ENCODE data around the gene C1QTNF4. TPM values are rescaled to one million over a fixed set of nuclear protein-coding genes. Genes with fewer than 3 reads are reported as not detected.
A peak's percentile ranks its signal among the peaks of the same experiment; 100 is the strongest.
"Not testable (repeated sequence)": the region's sequence is repeated elsewhere in the genome, so short reads cannot be mapped to it uniquely, and the experiment has no call there.

The C1QTNF4 gene
- total and polyA plus RNA-seq, 5 donors from 2014 or later, result 0.16 to 1.3 TPM; not detected in 3

- Histone ChIP-seq H3K27me3 (ENCODE audit: control insufficient read depth, insufficient read depth, low read length) (no peaks in the 10 kb centered on the region), H3K4me1 (ENCODE audit: control insufficient read depth, insufficient read depth, low read length, poor library complexity, severe bottlenecking) (peaks cover 46% of the 10 kb centered on the region), H3K27ac (ENCODE audit: insufficient read depth, low read length, poor library complexity, severe bottlenecking) (peak overlapping the region; percentile 84), H3K9me3 (ENCODE audit: control insufficient read depth in 2 of 2, low read length in 2 of 2) (no peaks in the 10 kb centered on the region), H3K36me3 (ENCODE audit: control insufficient read depth, insufficient read depth, low read length) (no peaks in the 10 kb centered on the region), H3K4me3 (ENCODE audit: low read depth, low read length) (peak overlapping the region; percentile 97)
- ATAC-seq (ENCODE audit: low read depth in 2 of 2) (no peak), DNase-seq (peak in 1 of 3 donors; percentile 47)
- H3K27ac Mint-ChIP-seq, result peak overlapping the region; percentile 81 to 98 (median 97)
- H3K9me3 Mint-ChIP-seq, result no peaks in the 10 kb centered on the region
- peaks cover 11% of the 10 kb centered on the region for H3K36me3 Mint-ChIP-seq
- no peaks in the 10 kb centered on the region for H3K27me3 Mint-ChIP-seq
- peaks cover 18 to 64% (median 47%) of the 10 kb centered on the region in 4 donors for H3K4me1 Mint-ChIP-seq
- H3K4me3 Mint-ChIP-seq, result peak overlapping the region; percentile 88 to 96 (median 96)
These were observed 43.1 kb downstream of the C1QTNF4 start for GRCh38 chr11:47551086-47551485.

DNA sequence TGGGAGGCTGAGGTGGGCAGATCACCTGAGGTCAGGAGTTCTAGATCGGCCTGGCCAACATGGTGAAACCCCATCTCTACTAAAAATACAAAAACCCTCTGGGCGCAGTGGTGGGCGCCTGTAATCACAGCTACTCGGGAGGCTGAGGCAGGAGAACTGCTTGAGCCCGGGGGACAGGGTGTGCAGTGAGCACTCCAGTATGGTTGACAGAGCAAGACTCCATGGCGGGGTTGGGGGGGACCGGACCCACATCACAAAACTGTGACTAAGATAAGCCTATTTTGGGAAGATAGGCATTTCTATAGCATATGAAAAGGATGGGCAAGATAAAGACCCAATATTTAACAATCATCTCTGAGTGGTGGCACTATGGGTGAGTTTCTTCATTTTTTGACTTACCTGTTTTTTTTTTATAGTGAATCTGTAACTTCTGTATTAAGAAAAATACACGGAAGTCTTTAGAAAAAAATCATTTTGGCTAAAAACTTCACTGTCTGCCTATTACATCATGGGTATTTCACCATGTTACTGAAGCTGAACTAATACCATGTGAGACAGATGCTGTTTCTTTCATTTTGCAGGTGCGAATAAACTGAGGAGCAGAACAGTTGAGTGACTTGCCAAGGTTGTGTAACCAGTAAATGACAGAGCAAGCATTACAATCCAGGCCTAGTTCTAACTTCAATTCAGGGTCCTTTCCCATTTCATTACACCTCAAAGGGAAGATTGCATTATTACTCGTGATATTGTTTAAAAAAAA lies 43.7 kb downstream of the C1QTNF4 start:
- H3K4me1 ChIP-seq (ENCODE audit: control insufficient read depth, insufficient read depth, low read length, poor library complexity, severe bottlenecking), result peaks cover 48% of the 10 kb centered on the region
- H3K27me3 Mint-ChIP-seq, result no peaks in the 10 kb centered on the region
- peak overlapping the region; percentile 84 for H3K27ac ChIP-seq (ENCODE audit: insufficient read depth, low read length, poor library complexity, severe bottlenecking)
- peaks cover 18 to 66% (median 47%) of the 10 kb centered on the region in 4 donors for H3K4me1 Mint-ChIP-seq
- H3K27me3 ChIP-seq (ENCODE audit: control insufficient read depth, insufficient read depth, low read length), result no peaks in the 10 kb centered on the region
- H3K27ac Mint-ChIP-seq, result peak overlapping the region in 2 of 3 donors; percentile 52 to 97
- ATAC-seq (ENCODE audit: low read depth in 2 of 2) (no peak), DNase-seq (no peak)
- H3K36me3 ChIP-seq (ENCODE audit: control insufficient read depth, insufficient read depth, low read length), result no peaks in the 10 kb centered on the region
- peaks cover 11% of the 10 kb centered on the region for H3K36me3 Mint-ChIP-seq
- no peaks in the 10 kb centered on the region for H3K9me3 Mint-ChIP-seq
- no peaks in the 10 kb centered on the region for H3K9me3 ChIP-seq (ENCODE audit: control insufficient read depth in 2 of 2, low read length in 2 of 2)
- peak overlapping the region; percentile 88 to 96 (median 96) for H3K4me3 Mint-ChIP-seq
- H3K4me3 ChIP-seq (ENCODE audit: low read depth, low read length), result peak overlapping the region; percentile 97

GRCh38 chr11:47546274-47546673 lies 47.9 kb downstream of the C1QTNF4 start:
- ATAC-seq (ENCODE audit: low read depth in 2 of 2), result not testable (repeated sequence)
- peaks cover 57% of the 10 kb centered on the region for H3K4me1 ChIP-seq (ENCODE audit: control insufficient read depth, insufficient read depth, low read length, poor library complexity, severe bottlenecking)
- peaks cover 20 to 87% (median 53%) of the 10 kb centered on the region in 4 donors for H3K4me1 Mint-ChIP-seq

GRCh38 chr11:47545298-47545697 lies 48.9 kb downstream of the C1QTNF4 start:
- ATAC-seq (ENCODE audit: low read depth in 2 of 2) (no peak), DNase-seq (no peak)
- Histone ChIP-seq H3K9me3 (ENCODE audit: control insufficient read depth in 2 of 2, low read length in 2 of 2) (no peaks in the 10 kb centered on the region), H3K27me3 (ENCODE audit: control insufficient read depth, insufficient read depth, low read length) (no peaks in the 10 kb centered on the region), H3K36me3 (ENCODE audit: control insufficient read depth, insufficient read depth, low read length) (no peaks in the 10 kb centered on the region), H3K4me1 (ENCODE audit: control insufficient read depth, insufficient read depth, low read length, poor library complexity, severe bottlenecking) (peaks cover 57% of the 10 kb centered on the region), H3K4me3 (ENCODE audit: low read depth, low read length) (no peak overlapping the region), H3K27ac (ENCODE audit: insufficient read depth, low read length, poor library complexity, severe bottlenecking) (no peak overlapping the region)
- Mint-ChIP-seq H3K27me3 (no peaks in the 10 kb centered on the region), H3K9me3 (no peaks in the 10 kb centered on the region), H3K4me3 (peak overlapping the region in 1 of 4 donors; percentile 8), H3K27ac (no peak overlapping the region), H3K36me3 (peaks cover 13% of the 10 kb centered on the region), H3K4me1 (peaks cover 23 to 87% (median 54%) of the 10 kb centered on the region in 4 donors)

More at GRCh38 chr11:47546274-47546673, 47.9 kb downstream of the C1QTNF4 start:
- not testable (repeated sequence) for H3K27me3 ChIP-seq (ENCODE audit: control insufficient read depth, insufficient read depth, low read length); H3K36me3 Mint-ChIP-seq; H3K27ac Mint-ChIP-seq; H3K4me3 ChIP-seq (ENCODE audit: low read depth, low read length); H3K27ac ChIP-seq (ENCODE audit: insufficient read depth, low read length, poor library complexity, severe bottlenecking); H3K36me3 ChIP-seq (ENCODE audit: control insufficient read depth, insufficient read depth, low read length); DNase-seq; H3K9me3 ChIP-seq (ENCODE audit: control insufficient read depth in 2 of 2, low read length in 2 of 2); H3K27me3 Mint-ChIP-seq; H3K9me3 Mint-ChIP-seq
- peak overlapping the region; percentile 1 to 52 (median 34) for H3K4me3 Mint-ChIP-seq

DNA sequence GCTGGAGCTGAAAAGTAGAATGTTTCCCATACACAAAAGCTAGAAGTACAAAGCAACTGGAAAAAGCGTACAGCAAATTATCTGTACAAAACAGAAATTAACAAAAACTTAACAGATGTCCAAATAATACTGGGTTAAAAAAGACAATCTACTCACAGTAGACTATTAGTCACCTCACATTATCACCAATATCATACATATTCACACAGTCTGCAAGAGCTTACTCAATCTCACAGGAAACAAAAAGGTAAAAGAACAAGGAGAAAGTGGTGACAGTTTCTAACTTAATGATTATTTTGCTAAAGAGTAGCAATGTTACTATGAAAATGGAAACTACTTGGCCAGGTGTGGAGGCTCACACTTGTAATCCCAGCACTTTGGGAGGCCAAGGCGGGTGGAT lies 53.1 kb downstream of the C1QTNF4 start:
- peak overlapping the region; percentile 81 to 94 (median 89) for H3K27ac Mint-ChIP-seq
- H3K4me1 Mint-ChIP-seq, result peaks cover 23 to 88% (median 49%) of the 10 kb centered on the region in 4 donors
- no peak overlapping the region for H3K27ac ChIP-seq (ENCODE audit: insufficient read depth, low read length, poor library complexity, severe bottlenecking)
- H3K27me3 Mint-ChIP-seq, result no peaks in the 10 kb centered on the region
- H3K36me3 Mint-ChIP-seq, result peaks cover 20% of the 10 kb centered on the region
- peaks cover 3% of the 10 kb centered on the region for H3K36me3 ChIP-seq (ENCODE audit: control insufficient read depth, insufficient read depth, low read length)
- peak in 1 of 2 donors; percentile 47 for ATAC-seq (ENCODE audit: low read depth in 2 of 2)
- peak overlapping the region; percentile 52 to 82 (median 79) for H3K4me3 Mint-ChIP-seq
- DNase-seq, result no peak
- H3K4me1 ChIP-seq (ENCODE audit: control insufficient read depth, insufficient read depth, low read length, poor library complexity, severe bottlenecking), result peaks cover 62% of the 10 kb centered on the region
- peak overlapping the region; percentile 59 for H3K4me3 ChIP-seq (ENCODE audit: low read depth, low read length)
- no peaks in the 10 kb centered on the region for H3K27me3 ChIP-seq (ENCODE audit: control insufficient read depth, insufficient read depth, low read length)
- H3K9me3 ChIP-seq (ENCODE audit: control insufficient read depth in 2 of 2, low read length in 2 of 2), result no peaks in the 10 kb centered on the region
- peaks cover 0 to 1% (median 0%) of the 10 kb centered on the region in 7 donors for H3K9me3 Mint-ChIP-seq

DNA sequence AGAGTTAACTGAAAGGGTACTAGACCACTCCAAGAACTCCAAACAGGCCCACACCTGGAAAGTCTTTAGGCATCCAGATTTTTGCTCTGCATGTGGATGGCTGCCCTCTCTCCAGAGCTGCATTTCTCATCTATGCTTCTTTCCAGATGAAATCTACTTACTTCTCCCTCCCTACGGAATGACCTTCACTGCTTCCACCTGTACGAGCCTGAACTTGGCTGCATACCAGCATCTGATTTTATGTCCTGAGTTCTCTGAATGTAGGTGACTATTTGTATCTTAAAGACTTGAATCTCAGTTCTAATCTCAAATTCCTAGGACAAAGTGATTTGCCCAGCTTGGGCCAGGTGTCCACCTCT lies 54.6 kb downstream of the C1QTNF4 start:
- peaks cover 23 to 88% (median 54%) of the 10 kb centered on the region in 4 donors for H3K4me1 Mint-ChIP-seq
- Histone ChIP-seq H3K27me3 (ENCODE audit: control insufficient read depth, insufficient read depth, low read length) (no peaks in the 10 kb centered on the region), H3K27ac (ENCODE audit: insufficient read depth, low read length, poor library complexity, severe bottlenecking) (no peak overlapping the region), H3K36me3 (ENCODE audit: control insufficient read depth, insufficient read depth, low read length) (peaks cover 4% of the 10 kb centered on the region), H3K9me3 (ENCODE audit: control insufficient read depth in 2 of 2, low read length in 2 of 2) (no peaks in the 10 kb centered on the region), H3K4me3 (ENCODE audit: low read depth, low read length) (peak overlapping the region; percentile 68), H3K4me1 (ENCODE audit: control insufficient read depth, insufficient read depth, low read length, poor library complexity, severe bottlenecking) (peaks cover 57% of the 10 kb centered on the region)
- no peak for ATAC-seq (ENCODE audit: low read depth in 2 of 2)
- no peaks in the 10 kb centered on the region for H3K27me3 Mint-ChIP-seq
- H3K9me3 Mint-ChIP-seq, result peaks cover 0 to 1% (median 0%) of the 10 kb centered on the region in 7 donors
- peaks cover 25% of the 10 kb centered on the region for H3K36me3 Mint-ChIP-seq
- H3K4me3 Mint-ChIP-seq, result peak overlapping the region in 3 of 4 donors; percentile 70 to 81 (median 77)
- peak overlapping the region in 2 of 3 donors; percentile 78 to 89 for H3K27ac Mint-ChIP-seq
- DNase-seq, result no peak

All from CD4-positive, CD25-positive, alpha-beta regulatory T cell (primary cell).